HG03520 (cell line): ENCODE measurements around the gene MTMR11.

Experiments
- ATAC-seq: cut with Tn5 transposase; IDR thresholded peaks from one replicate; pipeline ENCODE4 v1.9.1; 2021; ENCODE audit warnings: mild to moderate bottlenecking, moderate library complexity; ENCODE audit not compliant: unreplicated experiment

MTMR11 gene

GRCh38 chr1:149937759-149938158, 1.1 kb upstream of the MTMR11 start:
- no peak for ATAC-seq

GRCh38 chr1:149936992-149937705, 470 bp upstream of the MTMR11 start:
- no peak for ATAC-seq

- no peak for ATAC-seq
Observed at GRCh38 chr1:149934356-149934755, 2.3 kb downstream of the MTMR11 start.

GRCh38 chr1:149933208-149933607, 3.5 kb downstream of the MTMR11 start:
- ATAC-seq, result no peak

- ATAC-seq, result no peak
Observed at GRCh38 chr1:149932474-149932873, 4.2 kb downstream of the MTMR11 start.

- no peak for ATAC-seq
Observed at GRCh38 chr1:149931212-149931790, 5.4 kb downstream of the MTMR11 start.

GRCh38 chr1:149929856-149930255, 6.8 kb downstream of the MTMR11 start:
- ATAC-seq, result no peak

- no peak for ATAC-seq
Observed at GRCh38 chr1:149928401-149928724, 8.3 kb downstream of the MTMR11 start.

- ATAC-seq, result peak; percentile 84
Observed at GRCh38 chr1:149927563-149928400, 8.9 kb downstream of the MTMR11 start, which contains the start of gene SF3B4. Gene SF3B4, minus strand, starts transcription at chr1:149927803. Its CDS starts 44 bp downstream, at chr1:149927759.

- no peak for ATAC-seq
Observed at GRCh38 chr1:149927056-149927562, 9.6 kb downstream of the MTMR11 start.

GRCh38 chr1:149926296-149926695, 10.4 kb downstream of the MTMR11 start:
- ATAC-seq, result no peak

- no peak for ATAC-seq
Observed at GRCh38 chr1:149925751-149926150, 10.9 kb downstream of the MTMR11 start.

GRCh38 chr1:149925345-149925744, 11.3 kb downstream of the MTMR11 start:
- ATAC-seq, result no peak

- ATAC-seq, result no peak
Observed at GRCh38 chr1:149923626-149924025, 13.1 kb downstream of the MTMR11 start.

- ATAC-seq, result no peak
Observed at GRCh38 chr1:149917571-149918144, 19.0 kb downstream of the MTMR11 start, which contains the start of gene SV2A. Gene SV2A, minus strand, starts transcription at chr1:149917844. Its CDS starts 4,004 bp downstream, at chr1:149913840.

- no peak for ATAC-seq
Observed at GRCh38 chr1:149916898-149917252, 19.8 kb downstream of the MTMR11 start.

- no peak for ATAC-seq
Observed at GRCh38 chr1:149916193-149916897, 20.3 kb downstream of the MTMR11 start.

- no peak for ATAC-seq
Observed at GRCh38 chr1:149915429-149916192, 21.1 kb downstream of the MTMR11 start.

GRCh38 chr1:149914545-149914944, 22.1 kb downstream of the MTMR11 start:
- no peak for ATAC-seq

GRCh38 chr1:149906570-149907075, 30.1 kb downstream of the MTMR11 start:
- no peak for ATAC-seq
